GM19035 (cell line): ENCODE measurements around the gene NXPH2.
"Not testable (repeated sequence)": the region's sequence is repeated elsewhere in the genome, so short reads cannot be mapped to it uniquely, and the experiment has no call there.

ENCODE experiments used
- ATAC-seq: cut with Tn5 transposase; IDR thresholded peaks from one replicate; pipeline ENCODE4 v1.9.1; 2021; ENCODE audit not compliant: unreplicated experiment

Gene NXPH2

DNA sequence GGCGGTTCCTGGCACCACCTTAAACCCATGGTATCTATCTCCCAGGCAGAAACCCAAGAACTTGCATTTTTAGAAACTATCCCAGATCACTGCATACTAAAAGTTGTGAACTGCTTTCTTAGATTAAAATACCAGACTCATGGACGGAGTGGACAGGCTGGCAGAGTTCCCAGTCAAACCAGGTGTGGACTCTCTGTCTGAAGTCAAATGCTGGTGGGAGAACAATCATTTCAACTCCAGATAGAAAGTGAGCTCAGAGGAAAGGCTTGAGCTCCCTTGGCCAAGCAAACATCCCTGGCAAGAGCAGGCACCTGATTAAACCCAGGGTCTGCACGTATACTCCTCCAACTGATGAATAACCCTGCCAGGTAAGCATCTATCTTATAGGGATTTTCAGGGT lies 19.5 kb downstream of the NXPH2 start:
- no peak for ATAC-seq

DNA sequence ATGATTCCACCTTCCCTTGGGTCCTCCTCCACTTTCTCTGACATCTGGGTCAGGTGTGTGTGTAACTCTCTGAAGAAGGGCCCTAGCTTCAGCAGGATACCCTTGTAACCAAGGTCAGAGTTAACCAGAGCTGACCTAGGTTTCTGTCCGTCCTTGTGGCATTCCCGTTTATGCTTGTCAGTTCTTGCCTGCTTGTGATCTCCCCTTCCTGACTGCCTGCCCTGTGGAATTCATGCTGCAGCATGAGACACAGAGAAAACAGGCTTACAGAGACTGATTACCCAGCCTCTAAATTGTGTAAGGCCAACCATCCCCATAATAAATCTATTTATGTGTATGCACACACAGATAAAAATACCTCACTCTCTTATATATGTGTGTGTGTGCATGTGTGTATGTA lies 22.8 kb downstream of the NXPH2 start:
- ATAC-seq: no peak

GRCh38 chr2:138752197-138752956 lies 27.8 kb downstream of the NXPH2 start:
- no peak for ATAC-seq

- no peak for ATAC-seq
Measured at GRCh38 chr2:138744713-138745112, 35.5 kb downstream of the NXPH2 start.

DNA sequence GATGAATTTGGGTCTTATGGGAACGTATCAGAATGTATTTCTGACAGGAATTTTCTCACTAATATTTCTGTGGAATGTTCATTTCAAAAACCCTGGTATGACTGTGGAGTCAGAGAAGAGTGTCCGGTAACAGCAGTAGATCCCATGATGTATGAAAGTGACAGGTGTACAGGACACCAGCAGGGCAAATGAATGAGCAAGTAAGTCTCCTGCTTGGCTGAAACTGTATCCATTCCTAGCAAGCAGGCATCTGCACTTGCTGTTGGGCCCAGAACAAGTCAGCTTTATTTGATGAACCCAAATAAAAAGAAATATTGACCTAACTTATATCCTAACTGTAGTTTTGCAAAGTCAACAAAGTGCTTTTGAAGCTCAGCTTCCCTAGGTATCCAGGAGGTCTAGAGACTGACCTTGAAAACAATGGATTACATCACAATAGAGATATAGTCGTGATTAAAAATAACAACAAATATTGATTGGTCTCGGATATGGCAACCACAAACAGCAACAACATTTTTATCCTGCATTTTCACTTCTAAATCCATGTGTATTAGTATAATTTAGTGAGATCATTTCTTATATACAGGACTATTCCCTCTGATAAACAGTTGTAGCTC lies 37.6 kb downstream of the NXPH2 start:
- no peak for ATAC-seq

- ATAC-seq: no peak
Measured at GRCh38 chr2:138741851-138742250, 38.3 kb downstream of the NXPH2 start.

- not testable (repeated sequence) for ATAC-seq
Measured at GRCh38 chr2:138737009-138737554, 43.1 kb downstream of the NXPH2 start.

DNA sequence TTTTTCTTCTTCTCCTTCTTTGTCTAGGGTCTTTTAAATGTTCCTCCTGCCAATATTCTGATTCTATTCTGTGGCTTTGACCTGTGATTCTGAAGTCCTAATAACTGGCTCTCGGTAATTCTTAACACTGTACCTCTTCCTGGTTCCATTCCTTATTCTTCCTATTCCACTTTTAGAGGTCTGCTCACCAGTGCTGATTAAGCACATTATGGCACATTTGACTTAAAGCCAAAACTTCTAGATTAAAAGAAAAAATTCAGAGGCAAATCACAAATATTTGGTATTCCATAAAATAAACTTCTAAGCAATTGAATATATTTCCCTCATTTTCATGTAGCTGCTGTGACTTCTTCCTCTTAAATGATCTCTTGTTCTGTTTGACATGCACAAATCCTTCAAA lies 47.5 kb downstream of the NXPH2 start:
- ATAC-seq: no peak

DNA sequence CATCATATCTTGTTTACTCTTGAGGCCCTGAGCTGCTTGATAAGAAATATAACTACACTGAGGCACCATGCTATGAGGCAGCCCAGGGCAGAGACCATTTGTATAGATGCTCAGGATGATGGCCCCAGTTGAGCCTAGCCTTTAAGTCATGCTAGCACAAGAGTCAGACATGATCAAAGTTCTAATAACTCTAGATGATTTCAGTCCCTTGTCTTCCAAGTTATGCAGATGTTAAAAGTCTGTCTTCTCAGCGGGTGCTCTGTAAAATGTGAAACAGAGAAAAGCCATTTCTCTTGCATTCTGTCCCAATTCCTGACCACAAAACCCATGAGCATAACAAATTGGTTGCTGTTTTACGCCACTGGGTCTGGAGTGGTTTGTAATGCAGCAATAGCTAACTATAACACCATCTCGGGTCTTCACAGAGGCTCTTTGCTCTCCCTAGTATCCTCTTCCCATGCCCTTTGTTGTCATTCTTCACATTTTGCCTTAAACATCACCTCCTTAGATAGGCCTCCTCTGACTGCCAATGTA lies 49.6 kb downstream of the NXPH2 start:
- ATAC-seq: no peak

- no peak for ATAC-seq
Measured at GRCh38 chr2:138727956-138728355, 52.2 kb downstream of the NXPH2 start.

DNA sequence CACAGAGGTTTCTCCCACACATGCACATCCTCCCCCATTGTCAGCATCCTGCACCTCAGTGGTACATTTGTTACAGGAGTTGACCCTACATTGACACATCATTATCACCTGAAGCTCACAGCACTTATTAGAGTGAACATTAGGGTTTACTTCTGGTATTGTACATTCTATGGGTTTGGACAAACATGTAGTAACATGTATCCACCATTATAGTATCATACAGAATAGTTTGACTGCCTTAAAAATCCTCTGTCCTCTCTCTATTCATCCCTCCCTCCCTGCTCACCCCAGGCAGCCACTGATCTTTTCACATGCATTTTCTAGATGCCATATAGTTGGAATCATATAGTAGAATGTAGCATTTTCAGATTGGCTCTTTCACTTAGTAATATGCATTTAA lies 53.5 kb downstream of the NXPH2 start:
- ATAC-seq: no peak

GRCh38 chr2:138724729-138725459 lies 55.3 kb downstream of the NXPH2 start:
- no peak for ATAC-seq

- ATAC-seq: no peak
Measured at GRCh38 chr2:138724327-138724726, 55.9 kb downstream of the NXPH2 start.

GRCh38 chr2:138723196-138723987 lies 56.8 kb downstream of the NXPH2 start:
- no peak for ATAC-seq

DNA sequence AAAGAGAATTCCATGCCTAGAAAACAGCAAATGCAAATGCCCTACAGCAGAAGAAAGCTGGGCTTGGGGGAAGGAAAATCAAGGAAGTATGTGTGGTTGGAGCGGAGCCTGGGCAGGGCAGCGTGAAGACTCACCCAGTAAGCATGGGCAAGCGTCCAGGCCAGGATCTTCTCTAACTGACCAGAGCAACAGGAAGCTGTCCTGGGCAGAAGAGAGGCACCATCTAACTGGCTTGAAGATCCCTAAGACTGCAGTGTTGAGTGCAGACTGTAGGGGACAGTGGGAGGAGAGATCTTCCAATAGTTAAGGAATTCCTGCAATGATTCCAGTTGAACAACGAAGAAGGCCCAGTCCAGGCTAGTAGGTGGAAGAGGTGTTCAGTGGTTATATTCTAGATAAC lies 57.9 kb downstream of the NXPH2 start:
- no peak for ATAC-seq

GRCh38 chr2:138720035-138720838 lies 60.0 kb downstream of the NXPH2 start:
- ATAC-seq: no peak

- ATAC-seq: peak; percentile 54
Measured at GRCh38 chr2:138718405-138718804, 61.8 kb downstream of the NXPH2 start.

DNA sequence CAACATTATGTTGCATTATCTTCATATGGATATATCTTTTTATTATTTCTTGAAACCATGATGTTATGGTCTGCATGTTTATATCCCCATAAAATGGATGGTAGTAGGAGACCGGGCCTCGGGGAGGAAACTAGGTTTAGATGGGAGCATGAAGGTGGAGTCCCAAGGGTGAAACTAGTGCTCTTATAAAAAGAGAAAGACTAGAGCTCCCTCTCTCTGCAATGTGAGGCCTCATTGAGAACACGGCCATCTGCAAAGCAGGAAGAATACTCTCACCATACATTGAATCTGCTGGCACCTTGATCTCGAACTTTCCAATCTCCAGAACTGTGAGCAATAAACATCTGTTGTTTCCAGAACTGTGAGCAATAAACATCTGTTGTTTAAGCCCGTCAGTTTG lies 64.0 kb downstream of the NXPH2 start:
- ATAC-seq: no peak

DNA sequence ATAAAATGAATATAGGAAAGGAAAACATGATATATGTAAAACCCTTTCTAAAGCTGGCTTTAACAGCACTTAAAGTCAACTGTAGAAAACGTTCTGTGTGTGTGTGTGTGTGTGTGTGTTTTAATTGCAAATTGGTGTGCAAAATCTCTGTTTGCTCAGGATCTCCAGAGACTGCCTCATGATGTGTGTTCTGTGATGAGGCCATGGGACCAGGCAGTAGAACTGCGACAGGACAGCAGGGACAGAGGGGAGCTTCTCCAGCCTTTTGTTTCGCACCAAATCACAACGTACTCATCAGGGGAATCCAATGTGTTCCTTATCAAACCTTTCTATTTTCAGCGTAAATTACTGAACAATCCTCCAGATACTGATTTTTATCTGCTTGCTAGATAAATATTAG lies 66.7 kb downstream of the NXPH2 start:
- no peak for ATAC-seq

- no peak for ATAC-seq
Measured at GRCh38 chr2:138713069-138713496, 67.1 kb downstream of the NXPH2 start.
